T-helper 2 cell treated with Interferon-gamma antibody and Interleukin-4, amounts not matched to agents 100 ng/mL and 5 ng/mL, for 36 hours (primary cell): ENCODE data around the gene HOXB3. TPM values are rescaled to one million over a fixed set of nuclear protein-coding genes. Genes with fewer than 3 reads are reported as not detected.

Experiments
- intact Hi-C: fragments of 100-400 bp; cut with micrococcal nuclease; formaldehyde crosslinking; loops from one replicate; pipeline ENCODE4 v1.15.1; 2023
- total RNA-seq: library from RNA; stranded (reverse); gene quantifications from 2 replicates; pipeline ENCODE4 v1.2.3, GENCODE V29; 2022

HOXB3 gene
- total RNA-seq, 1 donor from 2014 or later: 10.0 TPM

- intact Hi-C loops: no loop called here
These were observed 796 bp downstream of the HOXB3 start for GRCh38 chr17:48589060-48589830.

- intact Hi-C loops: no loop called here
These were observed 1.5 kb downstream of the HOXB3 start for GRCh38 chr17:48588528-48588927.

- intact Hi-C loops: no loop called here
These were observed 2.0 kb downstream of the HOXB3 start for GRCh38 chr17:48588074-48588415.

GRCh38 chr17:48587276-48588073 lies 2.6 kb downstream of the HOXB3 start:
- intact Hi-C loops: loop anchor here (1.0 kb wide), 1 partner anchor 207 kb away; no protein-coding TSS in a partner anchor

GRCh38 chr17:48586355-48587258 lies 3.4 kb downstream of the HOXB3 start:
- intact Hi-C loops: loop anchor here (1.0 kb wide), 1 partner anchor 206 kb away; no protein-coding TSS in a partner anchor

GRCh38 chr17:48584223-48584741 lies 5.8 kb downstream of the HOXB3 start:
- intact Hi-C loops: no loop called here

GRCh38 chr17:48583708-48584222 lies 6.3 kb downstream of the HOXB3 start:
- intact Hi-C loops: no loop called here

GRCh38 chr17:48582750-48583069 lies 7.3 kb downstream of the HOXB3 start:
- intact Hi-C loops: no loop called here

GRCh38 chr17:48579760-48580554 lies 10.1 kb downstream of the HOXB3 start:
- intact Hi-C loops: loop anchor here (2.0 kb wide), 2 partner anchors 37 to 69 kb away; no protein-coding TSS in a partner anchor

GRCh38 chr17:48579471-48579759 lies 10.6 kb downstream of the HOXB3 start:
- intact Hi-C loops: loop anchor here (2.0 kb wide), 2 partner anchors 37 to 69 kb away; no protein-coding TSS in a partner anchor

GRCh38 chr17:48578616-48579470 lies 11.2 kb downstream of the HOXB3 start:
- intact Hi-C loops: loop anchor here (2.0 kb wide), 2 partner anchors 36 to 68 kb away; no protein-coding TSS in a partner anchor

- intact Hi-C loops: loop anchor here (2.0 kb wide), 2 partner anchors 35 to 67 kb away; no protein-coding TSS in a partner anchor
These were observed 12.0 kb downstream of the HOXB3 start, which contains the start of gene HOXB4 for GRCh38 chr17:48577946-48578615. TSS of gene HOXB4 (minus strand) at chr17:48578350. CDS start at chr17:48578319, 31 bp downstream.

- intact Hi-C loops: no loop called here
These were observed 12.6 kb downstream of the HOXB3 start for GRCh38 chr17:48577330-48577945.

GRCh38 chr17:48576479-48577309 lies 13.3 kb downstream of the HOXB3 start:
- intact Hi-C loops: no loop called here

GRCh38 chr17:48575673-48576478 lies 14.2 kb downstream of the HOXB3 start:
- intact Hi-C loops: no loop called here

GRCh38 chr17:48575066-48575582 lies 14.9 kb downstream of the HOXB3 start:
- intact Hi-C loops: no loop called here
